NOMO-1 treated with dmso at 0.1 percent for 144 hours (cell line): ENCODE data around the gene KCNC4.

ENCODE experiments used
- DNase-seq: peaks from one replicate; lab custom pipeline; 2025; ENCODE audit not compliant: unreplicated experiment; lab: John Stamatoyannopoulos, UW

The KCNC4 gene

DNA sequence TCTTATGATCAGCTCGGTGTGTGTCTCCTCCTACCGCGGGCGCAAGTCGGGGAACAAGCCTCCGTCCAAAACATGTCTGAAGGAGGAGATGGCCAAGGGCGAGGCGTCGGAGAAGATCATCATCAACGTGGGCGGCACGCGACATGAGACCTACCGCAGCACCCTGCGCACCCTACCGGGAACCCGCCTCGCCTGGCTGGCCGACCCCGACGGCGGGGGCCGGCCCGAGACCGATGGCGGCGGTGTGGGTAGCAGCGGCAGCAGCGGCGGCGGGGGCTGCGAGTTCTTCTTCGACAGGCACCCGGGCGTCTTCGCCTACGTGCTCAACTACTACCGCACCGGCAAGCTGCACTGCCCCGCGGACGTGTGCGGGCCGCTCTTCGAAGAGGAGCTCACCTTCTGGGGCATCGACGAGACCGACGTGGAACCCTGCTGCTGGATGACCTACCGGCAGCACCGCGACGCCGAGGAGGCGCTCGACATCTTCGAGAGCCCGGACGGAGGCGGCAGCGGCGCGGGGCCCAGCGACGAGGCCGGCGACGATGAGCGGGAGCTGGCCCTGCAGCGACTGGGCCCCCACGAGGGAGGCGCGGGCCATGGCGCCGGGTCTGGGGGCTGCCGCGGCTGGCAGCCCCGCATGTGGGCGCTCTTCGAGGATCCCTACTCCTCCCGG, 1.5 kb downstream of the KCNC4 start:
- DNase-seq = no peak

DNA sequence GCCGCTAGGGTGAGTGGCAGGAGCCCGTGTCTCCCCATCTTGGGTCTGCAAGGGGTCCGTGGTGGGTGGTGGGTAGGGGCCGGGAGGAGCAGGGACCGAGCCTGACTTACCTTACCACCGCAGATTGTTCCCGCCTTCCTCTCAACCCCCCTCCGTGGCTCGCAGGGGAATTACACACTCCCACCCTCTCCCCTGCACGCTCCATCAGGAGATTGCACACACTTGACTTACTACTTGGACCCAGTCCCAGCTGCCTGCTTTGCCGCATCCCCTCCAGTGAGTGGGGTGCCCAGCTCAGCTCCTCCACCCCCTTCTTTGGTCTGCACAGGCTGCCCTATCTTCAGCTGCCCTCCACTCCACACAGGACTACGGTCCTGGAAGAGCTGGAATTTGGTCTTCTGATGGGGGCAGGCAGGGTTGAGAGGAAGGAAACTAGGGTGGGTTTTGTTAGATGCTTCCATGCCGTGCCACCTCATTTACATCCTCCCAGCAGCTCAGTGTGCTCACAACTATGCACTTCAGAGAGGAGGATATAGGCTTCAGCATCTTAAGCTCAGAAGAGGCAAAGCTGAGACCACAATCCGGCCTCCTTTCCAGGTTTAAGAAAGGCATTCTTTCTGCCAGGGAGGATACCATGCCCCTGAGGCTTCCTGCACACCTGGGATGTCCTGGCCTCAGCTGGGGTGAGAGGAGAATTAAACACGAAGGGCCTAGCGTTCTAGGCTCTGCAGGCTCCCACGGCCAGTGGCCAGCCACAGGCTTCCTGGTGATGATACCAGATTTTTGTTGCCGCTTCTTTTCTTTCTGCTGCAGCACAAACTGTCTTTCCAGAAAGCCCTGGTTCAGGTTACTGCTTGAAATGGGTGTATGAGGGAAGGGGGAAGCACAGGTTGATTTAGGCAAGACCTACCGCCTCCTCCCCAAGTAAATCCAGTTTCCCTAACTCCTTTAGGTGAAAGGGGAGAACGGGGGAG, 2.3 kb downstream of the KCNC4 start:
- no peak for DNase-seq

DNA sequence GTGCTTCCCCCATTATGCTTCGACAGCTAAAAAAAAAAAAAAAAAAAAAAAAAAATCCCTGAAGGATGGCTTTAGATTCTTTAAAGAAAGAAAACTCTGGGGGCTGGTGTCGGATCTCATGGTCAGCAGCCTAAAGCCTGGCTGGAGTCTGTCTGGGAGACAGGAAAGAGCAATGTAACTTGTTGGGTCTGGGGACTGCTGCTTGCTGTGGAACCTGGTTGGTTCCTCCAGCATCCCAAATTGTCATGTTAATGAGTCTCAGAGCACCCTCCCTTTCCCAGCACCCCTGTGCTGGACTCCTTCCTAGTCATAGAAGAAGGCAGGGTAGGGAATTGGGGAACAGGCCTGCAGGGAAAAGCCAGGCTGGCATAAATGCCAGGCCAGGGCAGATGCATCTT, 3.0 kb downstream of the KCNC4 start:
- no peak for DNase-seq

- DNase-seq = no peak
Observed at GRCh38 chr1:110214454-110215404, 4.6 kb downstream of the KCNC4 start.

- DNase-seq = no peak
Observed at GRCh38 chr1:110215621-110216515, 5.8 kb downstream of the KCNC4 start.

GRCh38 chr1:110216844-110217444, 6.8 kb downstream of the KCNC4 start:
- DNase-seq = no peak

GRCh38 chr1:110218137-110218536, 8.0 kb downstream of the KCNC4 start:
- no peak for DNase-seq

DNA sequence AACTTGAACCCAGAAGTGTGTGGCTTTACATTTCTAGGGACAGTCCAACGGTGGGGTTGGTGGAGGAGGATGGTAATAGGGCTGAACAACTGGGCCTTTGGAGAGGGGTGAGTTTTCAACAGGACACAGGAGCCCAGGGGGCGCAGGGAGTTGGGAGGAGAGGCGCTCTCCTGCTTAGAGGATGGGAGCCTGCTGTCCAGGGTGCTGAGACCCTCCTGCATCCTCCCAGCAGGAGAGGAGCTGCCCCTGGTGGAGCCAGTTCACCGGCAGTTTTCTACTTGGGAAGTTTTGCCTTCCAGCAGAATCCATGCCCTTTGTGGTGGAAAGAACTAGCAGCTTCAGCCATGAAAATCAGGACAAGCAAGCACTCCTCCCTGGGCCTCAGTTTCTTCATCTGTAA, 8.6 kb downstream of the KCNC4 start:
- DNase-seq = no peak

GRCh38 chr1:110220324-110220723, 10.2 kb downstream of the KCNC4 start:
- no peak for DNase-seq

DNA sequence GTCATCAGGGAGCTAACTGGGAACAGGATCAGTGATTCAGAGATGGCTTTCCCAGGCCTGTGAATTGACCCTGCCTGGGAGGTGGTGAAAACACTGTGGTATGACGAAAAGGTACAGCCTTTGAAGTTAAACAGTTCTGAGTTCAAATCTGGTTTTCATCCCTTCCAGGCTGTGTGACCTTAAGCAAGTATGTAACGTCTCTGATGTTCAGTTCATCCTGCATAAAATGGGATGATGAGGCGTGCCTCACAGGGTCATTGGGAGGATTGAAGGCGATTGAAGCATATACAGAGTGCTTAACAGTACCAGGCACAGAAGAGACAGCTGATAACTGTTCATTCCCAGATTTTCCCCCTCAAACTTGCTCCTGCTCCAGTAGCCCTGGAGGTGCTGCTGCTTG, 11.0 kb downstream of the KCNC4 start:
- no peak for DNase-seq

DNA sequence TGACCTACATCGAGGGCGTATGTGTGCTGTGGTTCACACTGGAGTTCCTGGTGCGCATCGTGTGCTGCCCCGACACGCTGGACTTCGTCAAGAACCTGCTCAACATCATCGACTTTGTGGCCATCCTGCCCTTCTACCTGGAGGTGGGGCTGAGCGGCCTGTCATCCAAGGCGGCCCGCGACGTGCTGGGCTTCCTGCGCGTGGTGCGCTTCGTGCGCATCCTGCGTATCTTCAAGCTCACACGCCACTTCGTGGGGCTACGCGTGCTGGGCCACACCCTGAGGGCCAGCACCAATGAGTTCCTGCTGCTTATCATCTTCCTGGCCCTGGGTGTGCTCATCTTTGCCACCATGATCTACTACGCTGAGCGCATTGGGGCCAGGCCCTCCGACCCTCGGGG, 13.0 kb downstream of the KCNC4 start:
- no peak for DNase-seq

GRCh38 chr1:110223581-110223980, 13.5 kb downstream of the KCNC4 start:
- DNase-seq = no peak

DNA sequence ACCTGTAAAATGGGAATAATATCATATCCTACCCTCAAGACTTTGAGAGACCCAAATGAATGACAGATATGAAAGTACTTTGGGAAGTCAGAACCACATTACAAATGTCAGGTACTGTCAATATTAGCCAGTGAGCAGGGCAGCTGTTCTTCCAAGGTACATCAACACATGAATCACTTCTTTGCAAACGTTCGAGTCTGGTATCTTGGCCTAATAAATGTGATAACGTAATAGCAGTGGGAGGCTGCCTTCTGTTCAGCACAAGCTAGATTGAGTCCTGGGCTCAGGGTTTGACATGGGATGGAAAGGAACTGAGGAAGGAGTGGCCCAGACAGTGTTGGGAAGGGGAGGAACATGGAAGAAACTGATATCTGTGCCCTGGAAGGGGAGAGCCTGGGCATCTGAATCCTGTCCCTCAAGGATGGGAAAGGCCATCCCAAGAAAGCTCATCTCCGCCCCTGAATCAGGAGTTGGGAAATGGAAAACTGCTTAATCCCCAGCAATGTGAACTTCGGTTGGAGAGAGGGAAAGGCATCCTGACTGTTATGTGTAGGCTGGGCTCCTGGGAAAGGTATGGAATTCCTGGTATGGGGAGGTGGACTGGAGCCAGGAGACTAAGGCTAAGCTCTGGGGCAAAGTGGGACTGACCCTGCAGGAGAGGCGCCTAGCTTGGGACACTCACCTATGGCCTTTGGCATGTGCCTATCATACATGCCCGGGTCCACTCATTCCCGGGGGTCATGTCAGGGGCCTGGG, 14.3 kb downstream of the KCNC4 start:
- DNase-seq = no peak

- DNase-seq = no peak
Observed at GRCh38 chr1:110225212-110225611, 15.1 kb downstream of the KCNC4 start.

DNA sequence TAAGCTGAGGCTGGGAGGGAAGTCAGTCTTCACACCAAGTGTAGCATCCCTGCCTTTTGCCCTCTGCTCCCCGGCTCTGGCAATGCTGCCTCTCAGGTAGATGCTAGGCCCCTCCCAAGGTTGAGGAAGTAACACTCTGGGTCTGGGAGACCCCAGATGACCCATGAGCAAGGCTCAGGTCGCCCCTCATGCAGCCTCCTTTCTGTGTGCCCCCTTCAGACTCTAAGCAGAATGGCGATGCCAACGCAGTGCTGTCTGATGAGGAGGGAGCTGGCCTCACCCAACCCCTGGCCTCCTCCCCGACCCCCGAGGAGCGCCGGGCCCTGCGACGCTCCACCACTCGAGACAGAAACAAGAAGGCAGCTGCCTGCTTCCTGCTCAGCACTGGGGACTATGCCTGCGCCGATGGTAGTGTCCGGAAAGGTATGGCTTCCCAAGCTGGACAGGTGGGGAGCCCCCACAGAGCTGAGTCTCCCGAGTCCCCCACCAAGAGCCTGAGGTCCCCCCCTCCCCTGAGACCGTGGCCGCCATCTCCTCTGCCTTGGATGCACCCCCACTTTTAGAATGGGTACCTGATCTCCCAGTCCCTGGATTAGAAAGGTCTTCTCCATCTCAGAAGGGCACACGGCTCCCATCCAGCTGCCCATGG, 15.8 kb downstream of the KCNC4 start:
- DNase-seq = no peak

- DNase-seq = no peak
Observed at GRCh38 chr1:110227774-110228173, 17.7 kb downstream of the KCNC4 start.

- DNase-seq = no peak
Observed at GRCh38 chr1:110228381-110228780, 18.3 kb downstream of the KCNC4 start.

GRCh38 chr1:110228869-110229268, 18.8 kb downstream of the KCNC4 start:
- DNase-seq = no peak
